ENCODE measurements around the gene DNAJB1. TPM values are rescaled to one million over a fixed set of nuclear protein-coding genes. Genes with fewer than 3 reads are reported as not detected.
A peak's percentile ranks its signal among the peaks of the same experiment; 100 is the strongest.
"Not testable (repeated sequence)": the region's sequence is repeated elsewhere in the genome, so short reads cannot be mapped to it uniquely, and the experiment has no call there.

The DNAJB1 gene
- total RNA-seq, 1 donor from 2014 or later: 61.6 TPM

- intact Hi-C loops (cut with DNase I): no loop called here
- no peak for DNase-seq (ENCODE audit: low spot score)
Observed at GRCh38 chr19:14554382-14554812, 36.2 kb upstream of the DNAJB1 start.

DNA sequence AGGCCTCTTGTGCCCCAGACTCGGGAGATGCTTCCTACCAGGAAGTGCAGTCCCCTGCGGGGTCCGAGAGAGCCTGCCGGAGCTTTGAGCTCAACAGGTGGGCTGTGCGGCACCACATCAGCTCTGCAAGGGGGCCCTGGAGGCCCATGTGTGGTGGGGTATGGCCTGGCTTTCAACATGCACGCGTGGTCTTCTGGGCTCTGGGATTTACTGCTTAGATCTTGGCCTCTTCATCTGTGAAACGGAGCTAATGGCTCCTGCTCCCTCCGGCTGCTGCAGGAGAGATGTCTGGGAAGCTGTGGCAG lies 35.7 kb upstream of the DNAJB1 start:
- intact Hi-C loops (cut with DNase I): no loop called here
- no peak for DNase-seq (ENCODE audit: low spot score)

DNA sequence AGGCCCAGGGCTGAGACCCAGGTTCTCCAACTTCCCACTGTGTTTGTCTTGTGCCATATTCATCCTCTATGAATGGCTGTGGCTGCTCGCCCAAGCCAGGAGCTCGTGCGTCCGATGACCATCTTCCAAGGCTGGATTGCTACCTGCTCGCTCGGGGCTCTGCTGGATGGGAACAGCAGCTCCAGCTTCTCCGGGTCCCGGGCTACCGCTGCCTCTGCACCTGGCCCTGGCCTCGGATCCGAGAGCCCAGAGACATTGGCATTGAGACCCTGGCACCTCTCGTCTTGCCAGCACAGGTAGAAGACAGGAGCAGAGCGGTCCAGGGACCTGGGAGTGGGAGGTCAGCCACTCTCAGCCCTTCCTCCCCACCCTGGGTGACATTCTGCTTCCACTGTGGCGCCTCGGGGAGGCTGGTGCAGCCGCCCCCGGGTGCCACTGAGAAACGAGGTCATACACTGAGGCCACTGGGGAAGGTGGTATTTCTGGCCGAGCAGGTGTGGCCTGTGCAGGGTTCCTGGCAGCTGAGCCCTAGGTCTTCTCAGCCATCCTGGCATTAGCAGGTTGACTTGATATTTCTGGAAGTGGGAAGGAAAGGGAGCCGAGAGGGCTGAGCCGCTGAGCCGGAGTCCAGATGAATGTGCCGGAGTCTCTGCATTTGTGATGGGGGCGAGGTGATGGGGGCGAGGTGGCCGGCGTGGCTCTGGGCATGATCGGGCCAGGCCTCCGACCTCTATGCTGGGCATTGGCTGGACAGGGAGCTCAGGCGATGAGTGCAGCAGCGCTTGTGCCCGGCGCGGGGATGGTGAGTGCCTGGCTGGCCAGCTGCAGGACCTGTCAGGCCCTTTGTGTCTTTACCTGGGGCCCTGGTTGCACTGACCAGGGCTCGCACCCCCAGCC lies 35.1 kb upstream of the DNAJB1 start:
- intact Hi-C loops (cut with DNase I): no loop called here
- DNase-seq (ENCODE audit: low spot score): no peak

GRCh38 chr19:14552006-14552360 lies 33.8 kb upstream of the DNAJB1 start:
- intact Hi-C loops (cut with DNase I); DNase-seq (ENCODE audit: low spot score): not testable (repeated sequence)

GRCh38 chr19:14551134-14552005 lies 33.2 kb upstream of the DNAJB1 start:
- intact Hi-C loops (cut with DNase I): not testable (repeated sequence)
- DNase-seq (ENCODE audit: low spot score): peak; percentile 86

GRCh38 chr19:14550201-14550754 lies 32.1 kb upstream of the DNAJB1 start:
- intact Hi-C loops (cut with DNase I): no loop called here
- no peak for DNase-seq (ENCODE audit: low spot score)

- DNase-seq (ENCODE audit: low spot score): no peak
- intact Hi-C loops (cut with DNase I): no loop called here
Observed at GRCh38 chr19:14545716-14546082, 27.5 kb upstream of the DNAJB1 start.

GRCh38 chr19:14544977-14545715 lies 26.9 kb upstream of the DNAJB1 start:
- intact Hi-C loops (cut with DNase I): no loop called here
- no peak for DNase-seq (ENCODE audit: low spot score)

GRCh38 chr19:14544047-14544446 lies 25.9 kb upstream of the DNAJB1 start:
- intact Hi-C loops (cut with DNase I): no loop called here
- no peak for DNase-seq (ENCODE audit: low spot score)

DNA sequence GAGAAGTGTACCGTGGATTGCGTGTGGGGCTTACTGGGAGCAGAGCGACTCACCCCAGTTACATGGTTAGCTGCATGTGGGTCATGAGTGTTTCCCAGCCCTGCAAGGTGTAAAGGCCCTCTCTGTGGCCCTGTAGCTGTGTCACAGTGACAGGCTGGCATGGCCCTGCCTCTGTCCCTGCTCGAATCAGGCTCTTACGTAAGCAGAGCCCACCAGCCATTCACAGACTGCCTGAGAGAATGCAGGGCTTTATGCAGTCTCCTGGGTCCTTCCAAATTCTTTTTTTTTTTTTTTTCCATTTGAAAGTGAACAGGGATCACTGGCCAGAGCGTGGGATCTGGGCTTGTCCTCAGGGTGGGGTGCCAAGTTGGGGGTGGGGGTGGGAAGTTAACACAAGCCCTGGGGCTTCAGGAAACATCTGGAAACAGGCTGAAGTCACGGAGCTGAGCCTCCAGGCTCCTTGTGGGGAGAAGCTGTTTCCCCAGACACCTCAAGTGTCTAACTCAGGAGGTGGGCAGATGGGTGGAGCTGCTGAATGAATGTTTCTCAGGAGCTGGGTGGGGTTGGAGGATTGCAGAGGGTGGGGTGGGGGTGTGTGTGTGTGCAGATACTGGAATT lies 24.6 kb upstream of the DNAJB1 start:
- no peak for DNase-seq (ENCODE audit: low spot score)
- intact Hi-C loops (cut with DNase I): no loop called here

DNA sequence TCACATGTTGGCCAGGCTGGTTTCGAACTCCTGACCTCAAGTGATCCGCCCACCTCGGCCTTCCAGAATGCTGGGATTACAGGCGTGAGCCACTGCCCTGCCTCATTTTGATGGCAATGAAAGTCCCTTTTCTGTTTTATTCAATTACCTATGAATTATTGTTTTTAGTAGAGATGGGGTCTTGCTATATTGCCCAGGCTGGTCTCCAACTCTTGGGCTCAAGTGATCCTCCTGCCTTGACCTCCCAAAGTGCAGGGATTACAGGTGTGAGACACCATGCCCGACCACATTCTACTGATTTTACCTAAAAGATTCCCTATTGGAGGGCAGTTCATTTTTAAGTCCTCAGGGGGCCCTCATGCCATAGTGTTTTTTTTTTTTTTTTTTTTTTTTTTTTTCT lies 23.8 kb upstream of the DNAJB1 start:
- intact Hi-C loops (cut with DNase I); DNase-seq (ENCODE audit: low spot score): not testable (repeated sequence)

DNA sequence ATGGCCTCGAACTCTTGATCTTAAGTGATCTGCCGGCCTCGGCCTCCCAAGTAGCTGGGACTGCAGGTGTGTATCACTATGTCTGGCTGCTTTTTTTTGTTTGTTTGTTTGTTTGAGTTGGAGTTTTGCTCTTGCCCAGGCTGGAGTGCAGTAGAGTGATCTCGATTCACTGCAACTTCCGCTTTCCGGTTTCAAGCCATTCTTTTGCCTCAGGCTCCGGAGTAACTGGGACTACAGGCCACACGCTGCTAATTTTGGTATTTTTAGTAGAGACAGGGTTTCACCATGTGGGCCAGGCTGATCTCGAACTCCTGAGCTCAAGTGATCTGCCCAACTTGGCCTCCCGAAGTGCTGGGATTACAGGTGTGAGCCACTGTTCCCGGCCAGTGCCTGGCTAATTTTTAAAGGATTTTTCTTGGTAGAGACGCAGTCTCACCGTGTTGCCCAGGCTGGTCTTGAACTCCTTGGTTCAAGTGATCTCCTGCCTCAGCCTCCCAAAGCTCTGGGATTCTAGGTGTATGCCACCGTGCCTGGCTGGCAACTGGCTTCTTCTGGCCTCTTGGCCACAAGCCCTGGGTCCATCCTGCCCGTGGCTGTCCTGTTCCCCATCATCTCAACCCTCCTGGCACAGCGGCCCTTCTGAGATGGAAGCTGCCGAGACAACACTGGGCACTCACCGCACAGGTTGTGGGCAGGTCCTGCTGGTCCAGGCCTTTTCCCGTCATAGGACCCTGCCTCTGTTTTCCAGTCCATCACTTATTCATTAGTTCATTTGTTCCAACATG lies 22.7 kb upstream of the DNAJB1 start:
- intact Hi-C loops (cut with DNase I): no loop called here
- no peak for DNase-seq (ENCODE audit: low spot score)

DNA sequence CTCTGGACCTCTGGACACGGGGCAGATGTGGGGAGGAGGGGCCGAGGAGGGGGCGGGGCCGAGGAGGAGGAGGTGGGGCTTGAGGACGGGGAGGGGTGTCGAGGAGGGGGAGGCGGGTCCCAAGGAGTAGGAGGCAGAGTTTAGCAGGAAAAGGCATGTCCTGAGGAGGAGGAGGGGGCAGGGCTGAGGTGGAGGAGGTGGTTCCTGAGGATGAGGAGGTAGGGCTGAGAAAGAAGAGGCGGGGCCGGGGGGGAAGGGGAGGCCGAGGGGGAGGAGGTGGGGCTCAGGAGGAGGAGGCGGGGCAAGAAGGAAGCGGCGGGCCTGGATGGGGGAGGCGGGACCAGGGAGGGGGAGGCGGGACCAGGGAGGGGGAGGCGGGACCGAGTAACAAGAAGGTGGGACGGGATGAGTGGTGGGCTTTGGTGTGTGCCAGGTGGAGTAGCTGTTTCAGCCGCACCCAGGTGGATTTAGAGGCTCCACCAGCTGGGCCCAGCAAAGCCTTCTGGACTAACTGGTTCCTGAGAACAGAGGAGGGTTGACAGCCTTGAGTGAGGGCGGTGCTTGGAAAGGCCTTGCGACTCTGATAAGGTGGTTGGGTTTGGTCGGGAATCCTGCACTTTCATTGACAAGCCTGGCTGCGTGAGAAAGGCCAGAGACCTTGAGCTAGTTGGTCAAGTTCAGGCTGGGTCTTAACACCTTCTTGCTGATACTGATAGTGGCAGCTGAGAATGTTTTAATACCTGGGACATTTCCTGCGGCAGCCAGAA lies 18.9 kb upstream of the DNAJB1 start:
- intact Hi-C loops (cut with DNase I): no loop called here
- peak; percentile 85 for DNase-seq (ENCODE audit: low spot score)

- no peak for DNase-seq (ENCODE audit: low spot score)
- intact Hi-C loops (cut with DNase I): no loop called here
Observed at GRCh38 chr19:14533450-14533849, 15.3 kb upstream of the DNAJB1 start.

- DNase-seq (ENCODE audit: low spot score): no peak
- intact Hi-C loops (cut with DNase I): no loop called here
Observed at GRCh38 chr19:14530506-14530905, 12.3 kb upstream of the DNAJB1 start.

DNA sequence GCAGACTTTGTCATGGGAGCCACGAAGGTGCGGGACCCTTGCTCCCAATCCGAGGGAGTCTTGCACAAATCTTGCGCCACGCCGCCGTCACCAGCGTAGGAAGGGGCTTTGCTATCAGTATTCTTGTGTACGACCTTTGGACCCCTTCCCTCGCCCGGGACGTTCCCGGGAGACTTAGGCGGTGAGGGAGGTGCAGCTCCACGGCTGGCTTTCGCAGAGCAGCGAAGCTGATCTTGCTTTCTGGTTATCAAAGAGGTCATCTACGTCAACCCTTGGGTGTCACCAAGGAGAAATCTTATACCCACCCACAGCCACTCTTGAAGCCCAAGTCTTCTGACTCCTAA lies 11.8 kb upstream of the DNAJB1 start:
- intact Hi-C loops (cut with DNase I): no loop called here
- no peak for DNase-seq (ENCODE audit: low spot score)

- intact Hi-C loops (cut with DNase I): no loop called here
- DNase-seq (ENCODE audit: low spot score): peak; percentile 100
Observed at GRCh38 chr19:14529254-14530004, 11.2 kb upstream of the DNAJB1 start, which contains the start of gene TECR. TECR (plus strand) TSS chr19:14529594; CDS start chr19:14529697, 103 bp downstream.

All from cardiac septum (tissue), 1 donor.